A549 (cell line): ENCODE measurements around the gene SLC35A4. TPM values are rescaled to one million over a fixed set of nuclear protein-coding genes. Genes with fewer than 3 reads are reported as not detected.

Source experiments
- ATAC-seq, 2 experiments: fragments of 200-7000 bp in 1 of 2; fragments of >200 bp in 1 of 2; cut with Nextera tagmentation in 1 of 2; cut with Tn5 transposase in 1 of 2; 3 replicates each; pipeline versions ENCODE4 v1.8.0 to v1.9.1; 2018 to 2020; ENCODE audit warnings: mild to moderate bottlenecking in 1 of 2, moderate library complexity in 1 of 2
- CTCF ChIA-PET: fragments of 300-600 bp; sonication (Branson Sonifier 250); formaldehyde crosslinking; extraction: SDS; loops from one replicate; lab custom pipeline; 2021; ENCODE audit warnings: antibody characterized with exemption, inconsistent platforms; lab: Yijun Ruan, JAX
- POLR2A ChIA-PET: fragments of 350-600 bp; formaldehyde crosslinking; extraction: SDS; loops from one replicate; lab custom pipeline; 2021; ENCODE audit warnings: antibody characterized with exemption, inconsistent platforms; lab: Yijun Ruan, JAX
- DNase-seq, 2 experiments: peaks; one replicate each; pipeline versions ENCODE4 v3.0.0 to v3.0.0-alpha.2; 2011 to 2016; ENCODE audit warnings: low read depth in 1 of 2, low spot score in 1 of 2
- FAIRE-seq: peaks from 2 replicates; lab custom pipeline; 2011; peaks lifted over from hg19 to GRCh38; lab: Jason Lieb, UNC
- H3K27ac ChIP-seq, 2 experiments: fragments of >200 bp; sonication (Bioruptor Twin); formaldehyde crosslinking; 3 replicates each; pipeline ENCODE4 v1.5.1; 2016 to 2017
- H3K4me1 ChIP-seq: fragments of >200 bp; sonication (Bioruptor Twin); formaldehyde crosslinking; 3 replicates; pipeline ENCODE4 v1.6.1; 2016
- H3K4me2 ChIP-seq: fragments of >200 bp; sonication (Bioruptor Twin); formaldehyde crosslinking; 3 replicates; pipeline ENCODE4 v1.6.1; 2016
- H3K4me3 ChIP-seq: fragments of >200 bp; sonication (Bioruptor Twin); formaldehyde crosslinking; 3 replicates; pipeline ENCODE4 v1.5.1; 2016
- H3K9me3 ChIP-seq: fragments of >200 bp; sonication (Bioruptor Twin); formaldehyde crosslinking; 3 replicates; pipeline ENCODE4 v1.6.1; 2016
- ATOH8 ChIP-seq: fragments of 250-450 bp; sonication (Bioruptor Pico); IDR thresholded peaks from 2 replicates; pipeline ENCODE4 v1.5.0; 2020; ENCODE audit warnings: low read depth, mild to moderate bottlenecking, moderate library complexity
- CHD4 ChIP-seq: fragments of 200-600 bp; sonication (generic); IDR thresholded peaks from 2 replicates; pipeline ENCODE4 v1.6.1; 2016; ENCODE audit warnings: antibody characterized with exemption, mild to moderate bottlenecking, borderline replicate concordance
- CTCF ChIP-seq: fragments of >200 bp; sonication (Bioruptor Twin); formaldehyde crosslinking; IDR thresholded peaks from 3 replicates; pipeline ENCODE4 v1.5.1; 2016
- EHF ChIP-seq: fragments of 250-450 bp; sonication (Bioruptor Pico); IDR thresholded peaks from 2 replicates; pipeline ENCODE4 v1.5.0; 2020; ENCODE audit warnings: mild to moderate bottlenecking
- ESRRA ChIP-seq: fragments of 150-350 bp; IDR thresholded peaks from 2 replicates; pipeline ENCODE4 v1.6.1; 2014; ENCODE audit warnings: mild to moderate bottlenecking, low read length, borderline replicate concordance
- FOSL2 ChIP-seq, 2 experiments: fragments of 450-650 bp in 1 of 2; fragments of >200 bp in 1 of 2; sonication (Bioruptor Twin) in 1 of 2; formaldehyde crosslinking; IDR thresholded peaks; 2 replicates each; pipeline versions ENCODE4 v1.5.0 to v1.6.1; 2016 to 2020; ENCODE audit warnings: mild to moderate bottlenecking in 1 of 2, moderate library complexity in 1 of 2
- GATA3 ChIP-seq: IDR thresholded peaks from 2 replicates; pipeline ENCODE4 v1.6.1; 2012; ENCODE audit warnings: borderline replicate concordance
- HES2 ChIP-seq: fragments of >200 bp; sonication (Bioruptor Twin); formaldehyde crosslinking; IDR thresholded peaks from 2 replicates; pipeline ENCODE4 v1.6.1; 2016
- HMGXB4 ChIP-seq: fragments of 250-450 bp; sonication (Bioruptor Pico); IDR thresholded peaks from 2 replicates; pipeline ENCODE4 v1.5.0; 2021; ENCODE audit warnings: mild to moderate bottlenecking, moderate library complexity, borderline replicate concordance
- HOXA7 ChIP-seq: fragments of 250-450 bp; sonication (Bioruptor Pico); IDR thresholded peaks from 2 replicates; pipeline ENCODE4 v1.5.0; 2020; ENCODE audit warnings: mild to moderate bottlenecking, moderate library complexity
- HOXB5 ChIP-seq: fragments of 250-450 bp; sonication (Bioruptor Pico); IDR thresholded peaks from 2 replicates; pipeline ENCODE4 v1.5.0; 2020; ENCODE audit warnings: mild to moderate bottlenecking, moderate library complexity
- JUN ChIP-seq, 2 experiments: fragments of >200 bp; sonication (Bioruptor Twin); formaldehyde crosslinking; IDR thresholded peaks; 2 replicates in 1 of 2; 3 replicates in 1 of 2; pipeline ENCODE4 v1.6.1; 2016 to 2017
- JUNB ChIP-seq: fragments of >200 bp; sonication (Bioruptor Twin); formaldehyde crosslinking; IDR thresholded peaks from 2 replicates; pipeline ENCODE4 v1.6.1; 2016
- KDM5A ChIP-seq: fragments of 200-600 bp; sonication (generic); IDR thresholded peaks from 2 replicates; pipeline ENCODE4 v1.6.1; 2016; ENCODE audit warnings: antibody characterized with exemption, mild to moderate bottlenecking
- MAZ ChIP-seq: fragments of 150-350 bp; IDR thresholded peaks from 2 replicates; pipeline ENCODE4 v1.6.1; 2014; ENCODE audit warnings: antibody characterized with exemption, low read depth, low read length, borderline replicate concordance
- NPAS2 ChIP-seq: fragments of 250-450 bp; sonication (Bioruptor Pico); IDR thresholded peaks from 2 replicates; pipeline ENCODE4 v1.8.0; 2022; ENCODE audit warnings: mild to moderate bottlenecking, moderate library complexity, borderline replicate concordance
- PHF8 ChIP-seq: fragments of 200-600 bp; sonication (generic); IDR thresholded peaks from 2 replicates; pipeline ENCODE4 v1.6.1; 2016; ENCODE audit warnings: low read depth, mild to moderate bottlenecking, antibody characterized with exemption, moderate library complexity, borderline replicate concordance
- RAD21 ChIP-seq, 2 experiments: fragments of >200 bp in 1 of 2; sonication (Bioruptor Twin) in 1 of 2; formaldehyde crosslinking in 1 of 2; IDR thresholded peaks in 1 of 2; conservative IDR thresholded peaks in 1 of 2; 2 replicates in 1 of 2; 3 replicates in 1 of 2; pipeline ENCODE4 v1.6.1; 2012 to 2018; ENCODE audit warnings: inconsistent platforms in 1 of 2
- RARB ChIP-seq: fragments of 250-450 bp; sonication (Bioruptor Pico); IDR thresholded peaks from 2 replicates; pipeline ENCODE4 v1.8.0; 2021; ENCODE audit warnings: mild to moderate bottlenecking, moderate library complexity
- RNF2 ChIP-seq: fragments of 200-600 bp; sonication (generic); IDR thresholded peaks from 2 replicates; pipeline ENCODE4 v1.6.1; 2016; ENCODE audit warnings: low read depth, mild to moderate bottlenecking, antibody characterized with exemption, moderate library complexity, borderline replicate concordance
- SMC3 ChIP-seq: fragments of >200 bp; sonication (Bioruptor Twin); formaldehyde crosslinking; IDR thresholded peaks from 3 replicates; pipeline ENCODE4 v1.6.1; 2018; ENCODE audit warnings: inconsistent platforms
- SREBF2 ChIP-seq: fragments of 450-650 bp; IDR thresholded peaks from 2 replicates; pipeline ENCODE4 v1.6.1; 2014; ENCODE audit warnings: mild to moderate bottlenecking, moderate library complexity
- TFCP2L1 ChIP-seq: fragments of 250-450 bp; sonication (Bioruptor Pico); IDR thresholded peaks from 2 replicates; pipeline ENCODE4 v1.5.0; 2021; ENCODE audit warnings: mild to moderate bottlenecking
- TP53 ChIP-seq: fragments of 250-450 bp; sonication (Bioruptor Pico); IDR thresholded peaks from 2 replicates; pipeline ENCODE4 v1.5.0; 2021; ENCODE audit warnings: mild to moderate bottlenecking, moderate library complexity
- USF2 ChIP-seq: fragments of 450-650 bp; IDR thresholded peaks from 2 replicates; pipeline ENCODE4 v1.6.1; 2014; ENCODE audit warnings: antibody characterized with exemption
- ZC3H11A ChIP-seq: fragments of 450-650 bp; IDR thresholded peaks from 2 replicates; pipeline ENCODE4 v1.6.1; 2014; ENCODE audit warnings: antibody characterized with exemption, mild to moderate bottlenecking
- ZFP36 ChIP-seq: fragments of 450-650 bp; IDR thresholded peaks from 2 replicates; pipeline ENCODE4 v1.6.1; 2014; ENCODE audit warnings: borderline replicate concordance; ENCODE audit not compliant: partially characterized antibody
- ZSCAN20 ChIP-seq: fragments of 250-450 bp; sonication (Bioruptor Pico); IDR thresholded peaks from 2 replicates; pipeline ENCODE4 v1.8.0; 2022; ENCODE audit warnings: mild to moderate bottlenecking, moderate library complexity
- WGBS: methylation state at CpG from one replicate; pipeline ENCODE4 v1.1.6; 2017; ENCODE audit errors: missing lambda C conversion rate; 5-methylcytosine and 5-hydroxymethylcytosine counted together
- polyA plus RNA-seq, 4 experiments: library from polyadenylated mRNA; depleted of rRNA in 3 of 4; stranded (reverse); fragments of >200 nt; fragmentation: RNase III in 1 of 4; extraction: RNeasy Plus Mini Kit Qiagen cat#74134 plus additional on column Dnase treatment in 1 of 4; gene quantifications; 2 replicates in 3 of 4; 3 replicates in 1 of 4; pipeline ENCODE4 v1.2.3, GENCODE V29; 2011 to 2017

The SLC35A4 gene
- polyA plus RNA-seq, 2 of the 4 experiments (the other 2 are of a cell fraction), result 65.6 to 79.5 TPM

- Histone ChIP-seq H3K9me3 (no peaks in the 10 kb centered on the region), H3K4me2 (peak overlapping the region; percentile 86), H3K4me3 (peak overlapping the region; percentile 75), H3K4me1 (peaks cover 31% of the 10 kb centered on the region), H3K27ac (peak overlapping the region; percentile 89 to 96)
- FAIRE-seq (no peak), ATAC-seq (no peak), DNase-seq (no peak)
- CTCF ChIA-PET, result interaction anchor here (0.7 to 2.0 kb wide), 5 partner anchors 9 to 88 kb away, joined by 3 to 8 read pairs (median 4); partner anchors contain the start of gene EIF4EBP3
- TF ChIP-seq TP53 (CRISPR knock-in tag), result no peak
- no peak for TF ChIP-seq SMC3
- TF ChIP-seq ESRRA, result no peak
- no peak for TF ChIP-seq KDM5A
- TF ChIP-seq ZSCAN20 (CRISPR knock-in tag), result no peak
- no peak for TF ChIP-seq USF2
- no peak for TF ChIP-seq RARB (CRISPR knock-in tag)
- TF ChIP-seq ATOH8 (CRISPR knock-in tag), result no peak
- no peak for TF ChIP-seq EHF (CRISPR knock-in tag)
- TF ChIP-seq TFCP2L1 (CRISPR knock-in tag), result no peak
- no peak for TF ChIP-seq RAD21 (conservative IDR thresholded peaks at IDR 0.05 in 1 of 2, IDR thresholded peaks at IDR 0.05 in 1 of 2)
- POLR2A ChIA-PET, result interaction anchor here (0.6 to 2.9 kb wide), 13 partner anchors 10 to 313 kb away, joined by 3 to 32 read pairs (median 5); partner anchors contain the start of genes EIF4EBP3, HARS1, HARS2 and IK
- WGBS, result 81% methylated on average over 3 of the region's 3 CpGs
Measured at GRCh38 chr5:140557965-140558364, 6.7 kb upstream of the SLC35A4 start.

- ChIA-PET POLR2A (interaction anchor here (0.6 to 2.5 kb wide), 2 partner anchors 11 to 89 kb away, joined by 3 to 32 read pairs; partner anchors contain the start of genes EIF4EBP3 and IK), CTCF (interaction anchor here (0.9 to 2.0 kb wide), 5 partner anchors 8 to 87 kb away, joined by 3 to 8 read pairs (median 5); partner anchors contain the start of genes EIF4EBP3 and TMCO6)
- DNase-seq (no peak), ATAC-seq (no peak), FAIRE-seq (no peak)
- Histone ChIP-seq H3K9me3 (no peaks in the 10 kb centered on the region), H3K4me1 (peaks cover 34% of the 10 kb centered on the region), H3K4me3 (no peak overlapping the region), H3K4me2 (no peak overlapping the region), H3K27ac (peak overlapping the region in 1 of 2 experiments; percentile 96; a peak in 4 of 6 replicates)
- WGBS, result 90% methylated on average over 9 of the region's 9 CpGs
- TF ChIP-seq GATA3, result no peak
- no peak for TF ChIP-seq NPAS2 (CRISPR knock-in tag)
- no peak for TF ChIP-seq HOXA7 (CRISPR knock-in tag)
- no peak for TF ChIP-seq SREBF2
Measured at GRCh38 chr5:140558542-140558941, 6.1 kb upstream of the SLC35A4 start.

GRCh38 chr5:140560227-140560626 lies 4.4 kb upstream of the SLC35A4 start:
- WGBS, result 86% methylated on average over 9 of the region's 10 CpGs
- no peak for DNase-seq
- POLR2A ChIA-PET, result no interaction called here
- no peak for TF ChIP-seq JUN (IDR thresholded peaks at IDR 0.05)
- TF ChIP-seq JUNB, result no peak
- no peak for TF ChIP-seq CHD4
- TF ChIP-seq SREBF2, result no peak
- no peak for TF ChIP-seq EHF (CRISPR knock-in tag)
- TF ChIP-seq ESRRA, result no peak
- TF ChIP-seq RNF2, result no peak
- no peak for TF ChIP-seq PHF8
- no peak for TF ChIP-seq ZC3H11A
- no peak for TF ChIP-seq HOXB5
- TF ChIP-seq MAZ, result no peak
- no peak for TF ChIP-seq HOXA7 (CRISPR knock-in tag)
- no peak for TF ChIP-seq GATA3
- no peak for TF ChIP-seq RARB (CRISPR knock-in tag)
- TF ChIP-seq FOSL2 (IDR thresholded peaks at IDR 0.05), result no peak
- TF ChIP-seq FOSL2 (CRISPR knock-in tag; IDR thresholded peaks at IDR 0.05), result no peak
- no peak for TF ChIP-seq CTCF
- no peak for TF ChIP-seq HMGXB4
- TF ChIP-seq ZFP36, result no peak
- no peak for TF ChIP-seq HES2

More at GRCh38 chr5:140560227-140560626, 4.4 kb upstream of the SLC35A4 start:
- Histone ChIP-seq H3K4me2 (no peak overlapping the region), H3K9me3 (no peaks in the 10 kb centered on the region), H3K4me3 (no peak overlapping the region), H3K4me1 (peaks cover 23% of the 10 kb centered on the region), H3K27ac (no peak overlapping the region)
- FAIRE-seq (no peak), ATAC-seq (no peak)
- CTCF ChIA-PET, result interaction anchor here (1.2 to 1.6 kb wide), 3 partner anchors 8 to 80 kb away, joined by 3 to 5 read pairs (median 5); partner anchors contain the start of gene TMCO6
